Sigmoid colon (tissue), 7 donors: ENCODE data around the gene NR2F1-AS1. TPM values are rescaled to one million over a fixed set of nuclear protein-coding genes. Genes with fewer than 3 reads are reported as not detected.

ENCODE experiments used
- DNase-seq: peaks from one replicate; pipeline ENCODE4 v3.0.0-alpha.2; 2019
- H3K27ac ChIP-seq, 4 donors: fragments of 200-600 bp; sonication (generic); one replicate each; pipeline ENCODE4 v1.5.1; 2016 to 2019; ENCODE audit warnings: mild to moderate bottlenecking in 1 of 4
- H3K27me3 ChIP-seq, 3 donors: fragments of 200-600 bp; sonication (generic); one replicate each; pipeline ENCODE4 v1.5.1; 2019; ENCODE audit warnings: mild to moderate bottlenecking in 1 of 3
- H3K36me3 ChIP-seq, 4 donors: fragments of 200-600 bp; sonication (generic); one replicate each; pipeline ENCODE4 v1.5.1; 2016 to 2019
- H3K4me1 ChIP-seq, 4 donors: fragments of 200-600 bp; sonication (generic); one replicate each; pipeline ENCODE4 v1.5.1; 2017 to 2019
- H3K4me3 ChIP-seq, 4 donors: fragments of 200-600 bp; sonication (generic); one replicate each; pipeline ENCODE4 v1.5.1; 2017 to 2019; ENCODE audit warnings: mild to moderate bottlenecking in 2 of 4, moderate library complexity in 1 of 4
- H3K9me3 ChIP-seq, 4 donors: fragments of 200-600 bp in 3 of 4; sonication (generic) in 3 of 4; one replicate each; pipeline versions ENCODE4 v1.5.1 to v1.6.1; 2013 to 2019
- EP300 ChIP-seq, 4 donors: sonication (generic); formaldehyde crosslinking; IDR thresholded peaks; one replicate each; pipeline ENCODE4 v1.6.1; 2017; ENCODE audit warnings: antibody characterized with exemption in 4 of 4
- POLR2A ChIP-seq, 2 donors: fragments of 450-650 bp; IDR thresholded peaks; one replicate each; pipeline ENCODE4 v1.6.1; 2016; ENCODE audit warnings: antibody characterized with exemption in 2 of 2, mild to moderate bottlenecking in 2 of 2, moderate library complexity in 2 of 2
- POLR2AphosphoS5 ChIP-seq, 4 donors: sonication (generic); formaldehyde crosslinking; IDR thresholded peaks; one replicate each; pipeline ENCODE4 v1.6.1; 2017; ENCODE audit warnings: antibody characterized with exemption in 4 of 4
- WGBS, 2 donors: extraction: QIAGEN DNeasy Blood & Tissue Kit; methylation state at CpG; one replicate each; pipeline ENCODE4 v1.1.7; 2013; 5-methylcytosine and 5-hydroxymethylcytosine counted together
- intact Hi-C: fragments of 100-400 bp; cut with DNase I; formaldehyde crosslinking; loops from one replicate; pipeline ENCODE4 v1.15.1; 2023
- polyA plus RNA-seq, 3 donors: library from polyadenylated mRNA; stranded (reverse); fragments of 200-250 nt; gene quantifications; one replicate each; pipeline ENCODE4 v1.2.3, GENCODE V29; 2013
- total RNA-seq, 4 donors: library from RNA; depleted of rRNA; stranded (reverse); fragments of >200 nt; gene quantifications; one replicate each; pipeline ENCODE4 v1.1.0, GENCODE V29; 2016
- TF ChIP-seq, protein P1 (sequence below), 4 experiments: fragments of 450-650 bp in 3 of 4; fragments of 200-600 bp in 1 of 4; IDR thresholded peaks; one replicate each; pipeline ENCODE4 v1.5.1; 2016 to 2019; ENCODE audit warnings: antibody characterized with exemption in 4 of 4, mild to moderate bottlenecking in 3 of 4, moderate library complexity in 2 of 4
- donor health status: healthy with polysubstance abuse.
- donor health status: Bipolar disorder and iron deficiency.
- donor health status: healthy.

NR2F1-AS1 gene
- total and polyA plus RNA-seq, 7 donors = 1.4 to 15.2 (median 8.9) TPM

DNA sequence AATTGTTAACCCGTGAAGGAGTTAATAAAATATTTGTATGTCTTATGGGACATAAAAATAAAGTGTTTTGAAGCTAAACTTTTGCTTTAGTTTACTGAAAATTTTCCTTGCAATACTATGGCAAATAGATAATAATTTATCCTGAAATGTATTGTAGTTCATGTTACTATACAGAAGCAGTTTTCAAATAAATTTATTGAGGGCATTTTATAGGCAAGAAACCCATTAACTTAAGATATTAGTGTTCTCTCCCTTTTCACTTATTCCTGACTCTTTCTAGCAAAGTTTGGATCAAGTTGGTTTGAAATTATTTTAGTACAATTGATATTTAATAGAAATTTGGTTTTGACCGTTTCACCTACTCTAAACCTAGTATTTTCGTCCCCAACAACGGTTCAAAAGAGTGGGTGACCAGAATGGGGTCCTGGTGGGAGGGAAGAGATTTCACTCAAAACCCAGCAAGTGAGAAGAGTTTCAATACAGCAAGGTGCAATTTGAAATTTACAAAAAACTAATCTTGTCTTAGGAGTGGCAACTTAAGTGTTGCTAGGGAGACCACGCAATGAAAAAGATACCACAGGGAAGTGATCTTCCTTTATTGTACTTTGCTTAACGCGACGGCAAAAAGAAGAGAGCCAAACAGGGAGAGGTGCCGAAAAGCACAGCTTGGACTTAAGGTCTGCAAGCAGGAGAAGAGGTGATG lies 30.4 kb upstream of the NR2F1-AS1 start:
- intact Hi-C loops = no loop called here
- no peak for DNase-seq
- Histone ChIP-seq H3K4me3 (no peak overlapping the region), H3K27me3 (peaks cover 30 to 83% (median 66%) of the 10 kb centered on the region in 3 donors), H3K27ac (no peak overlapping the region), H3K9me3 (no peaks in the 10 kb centered on the region), H3K4me1 (peaks cover 0 to 14% (median 13%) of the 10 kb centered on the region in 4 donors), H3K36me3 (no peaks in the 10 kb centered on the region)
- WGBS, 2 donors = 4 to 7% methylated on average over 9 of the region's 9 CpGs
- TF ChIP-seq, protein P1, sequence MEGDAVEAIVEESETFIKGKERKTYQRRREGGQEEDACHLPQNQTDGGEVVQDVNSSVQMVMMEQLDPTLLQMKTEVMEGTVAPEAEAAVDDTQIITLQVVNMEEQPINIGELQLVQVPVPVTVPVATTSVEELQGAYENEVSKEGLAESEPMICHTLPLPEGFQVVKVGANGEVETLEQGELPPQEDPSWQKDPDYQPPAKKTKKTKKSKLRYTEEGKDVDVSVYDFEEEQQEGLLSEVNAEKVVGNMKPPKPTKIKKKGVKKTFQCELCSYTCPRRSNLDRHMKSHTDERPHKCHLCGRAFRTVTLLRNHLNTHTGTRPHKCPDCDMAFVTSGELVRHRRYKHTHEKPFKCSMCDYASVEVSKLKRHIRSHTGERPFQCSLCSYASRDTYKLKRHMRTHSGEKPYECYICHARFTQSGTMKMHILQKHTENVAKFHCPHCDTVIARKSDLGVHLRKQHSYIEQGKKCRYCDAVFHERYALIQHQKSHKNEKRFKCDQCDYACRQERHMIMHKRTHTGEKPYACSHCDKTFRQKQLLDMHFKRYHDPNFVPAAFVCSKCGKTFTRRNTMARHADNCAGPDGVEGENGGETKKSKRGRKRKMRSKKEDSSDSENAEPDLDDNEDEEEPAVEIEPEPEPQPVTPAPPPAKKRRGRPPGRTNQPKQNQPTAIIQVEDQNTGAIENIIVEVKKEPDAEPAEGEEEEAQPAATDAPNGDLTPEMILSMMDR (IDR thresholded peaks at IDR 0.05) = no peak
- TF ChIP-seq POLR2AphosphoS5 (IDR thresholded peaks at IDR 0.05) (peak in 2 of 4 donors; percentile 6 to 39), EP300 (IDR thresholded peaks at IDR 0.05) (no peak), POLR2A (IDR thresholded peaks at IDR 0.05) (no peak)

DNA sequence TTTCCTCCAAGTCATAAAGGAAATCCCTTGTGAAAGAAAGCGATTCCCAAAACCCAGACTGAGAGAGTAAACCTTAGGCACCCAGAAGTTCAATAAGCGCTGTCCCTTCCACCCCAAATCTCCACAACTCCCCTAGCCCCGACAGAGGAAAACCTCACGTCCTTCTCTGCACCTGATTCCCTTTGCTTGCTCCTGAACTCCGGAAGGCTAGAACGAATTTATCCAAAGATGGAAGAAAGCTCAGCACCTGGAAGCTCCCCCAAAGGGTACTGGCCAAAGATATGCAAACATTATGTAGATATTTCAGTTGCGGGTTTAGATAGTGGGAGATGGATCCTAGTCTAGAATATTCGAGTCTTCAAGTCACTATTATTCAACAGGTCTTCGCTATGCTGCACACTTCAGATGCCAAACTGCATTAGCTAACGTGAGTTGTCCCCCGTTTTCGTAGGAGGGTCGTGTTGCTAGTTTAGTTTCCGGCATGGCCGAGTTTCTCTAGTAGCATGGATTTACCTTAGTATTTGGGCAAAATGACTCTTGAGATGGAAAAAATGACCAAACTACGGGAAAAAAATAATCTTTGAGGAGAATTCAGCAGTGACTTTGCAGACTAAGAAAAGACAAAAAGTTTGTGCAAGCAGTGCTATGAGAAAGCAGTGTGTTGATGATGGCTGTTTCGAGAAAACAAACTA lies 29.7 kb upstream of the NR2F1-AS1 start:
- Histone ChIP-seq H3K4me1 (peaks cover 0 to 14% (median 13%) of the 10 kb centered on the region in 4 donors), H3K27me3 (peaks cover 30 to 90% (median 73%) of the 10 kb centered on the region in 3 donors), H3K4me3 (no peak overlapping the region), H3K9me3 (no peaks in the 10 kb centered on the region), H3K36me3 (no peaks in the 10 kb centered on the region), H3K27ac (no peak overlapping the region)
- intact Hi-C loops = no loop called here
- no peak for TF ChIP-seq EP300 (IDR thresholded peaks at IDR 0.05)
- TF ChIP-seq, protein P1 (IDR thresholded peaks at IDR 0.05) = no peak
- TF ChIP-seq POLR2AphosphoS5 (IDR thresholded peaks at IDR 0.05) = no peak
- TF ChIP-seq POLR2A (IDR thresholded peaks at IDR 0.05) = no peak
- DNase-seq = no peak
- whole genome bisulfite sequencing, 2 donors = 11 to 17% methylated on average over 17 of the region's 17 CpGs

DNA sequence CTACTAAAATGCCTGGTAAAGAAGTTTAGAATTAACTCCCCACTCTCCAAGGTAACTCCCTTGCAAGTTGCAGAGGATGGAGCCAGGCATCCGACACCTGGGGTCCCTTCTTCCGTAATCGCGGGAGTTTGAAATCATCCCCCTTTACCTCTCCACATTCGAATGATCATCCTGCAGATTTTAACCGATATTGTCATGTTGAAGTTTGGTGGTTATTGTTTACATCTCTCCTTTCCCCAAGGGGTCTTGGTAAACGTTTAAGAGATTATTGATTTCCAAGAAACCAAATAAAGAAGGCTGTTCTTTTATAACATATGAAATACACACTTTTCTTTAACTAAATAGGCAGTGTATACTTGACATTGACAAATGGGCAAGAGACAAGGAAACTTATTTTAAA lies 28.7 kb upstream of the NR2F1-AS1 start:
- peaks cover 30 to 100% (median 78%) of the 10 kb centered on the region in 3 donors for H3K27me3 ChIP-seq
- TF ChIP-seq EP300 (IDR thresholded peaks at IDR 0.05) = no peak
- TF ChIP-seq POLR2AphosphoS5 (IDR thresholded peaks at IDR 0.05) = no peak
- no peaks in the 10 kb centered on the region for H3K36me3 ChIP-seq
- H3K4me1 ChIP-seq = peaks cover 0 to 14% (median 13%) of the 10 kb centered on the region in 4 donors
- no peaks in the 10 kb centered on the region for H3K9me3 ChIP-seq
- H3K27ac ChIP-seq = no peak overlapping the region
- WGBS, 2 donors = 12 to 13% methylated on average over 7 of the region's 7 CpGs
- H3K4me3 ChIP-seq = no peak overlapping the region
- intact Hi-C loops = no loop called here
- DNase-seq = no peak

DNA sequence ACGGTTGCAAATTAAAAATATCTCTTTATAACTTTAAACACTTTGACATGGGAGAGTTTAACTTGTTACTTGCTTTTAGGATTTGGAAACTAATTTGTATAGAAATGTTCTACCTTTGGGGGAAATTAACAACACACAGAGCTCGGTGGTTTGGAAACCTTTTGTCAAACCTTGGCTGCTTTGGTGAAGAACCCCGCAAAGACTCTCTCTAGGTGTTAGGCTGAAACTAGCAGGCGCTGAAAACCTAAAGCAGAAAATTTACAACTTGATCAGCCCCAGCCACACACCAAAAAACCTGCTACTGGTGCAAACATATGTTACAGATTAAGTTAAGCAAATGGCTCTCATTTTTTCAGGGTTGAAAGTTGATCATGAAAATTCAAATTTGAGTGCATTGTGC lies 27.8 kb upstream of the NR2F1-AS1 start:
- Histone ChIP-seq H3K27me3 (peaks cover 37 to 100% (median 80%) of the 10 kb centered on the region in 3 donors), H3K9me3 (no peaks in the 10 kb centered on the region), H3K36me3 (no peaks in the 10 kb centered on the region), H3K4me1 (peaks cover 0 to 21% (median 18%) of the 10 kb centered on the region in 4 donors), H3K27ac (no peak overlapping the region), H3K4me3 (no peak overlapping the region)
- TF ChIP-seq EP300 (IDR thresholded peaks at IDR 0.05) = no peak
- TF ChIP-seq POLR2A (IDR thresholded peaks at IDR 0.05) = no peak
- TF ChIP-seq, protein P1 (IDR thresholded peaks at IDR 0.05) = no peak
- no peak for TF ChIP-seq POLR2AphosphoS5 (IDR thresholded peaks at IDR 0.05)
- 12 to 15% methylated on average over 4 of the region's 4 CpGs for WGBS, 2 donors
- intact Hi-C loops = no loop called here
- no peak for DNase-seq
